ENCODE results near the gene STK38.
"Not testable (repeated sequence)": the region's sequence is repeated elsewhere in the genome, so short reads cannot be mapped to it uniquely, and the experiment has no call there.

Gene STK38

GRCh38 chr6:36517408-36517807 is 29.9 kb downstream of the STK38 start:
- DNase-seq, result no peak

GRCh38 chr6:36516988-36517387 is 30.3 kb downstream of the STK38 start:
- no peak for DNase-seq

GRCh38 chr6:36516559-36516958 is 30.7 kb downstream of the STK38 start:
- DNase-seq, result no peak

GRCh38 chr6:36515844-36516243 is 31.4 kb downstream of the STK38 start:
- no peak for DNase-seq

GRCh38 chr6:36514554-36515456 is 32.5 kb downstream of the STK38 start:
- DNase-seq, result no peak

GRCh38 chr6:36510365-36510764 is 36.9 kb downstream of the STK38 start:
- no peak for DNase-seq

GRCh38 chr6:36508532-36508931 is 38.7 kb downstream of the STK38 start:
- no peak for DNase-seq

- no peak for DNase-seq
Observed at GRCh38 chr6:36506611-36507010, 40.7 kb downstream of the STK38 start.

GRCh38 chr6:36505744-36506534 is 41.3 kb downstream of the STK38 start:
- peak; percentile 26 for DNase-seq

GRCh38 chr6:36504982-36505381 is 42.3 kb downstream of the STK38 start:
- DNase-seq, result no peak

- no peak for DNase-seq
Observed at GRCh38 chr6:36504181-36504580, 43.1 kb downstream of the STK38 start.

- no peak for DNase-seq
Observed at GRCh38 chr6:36501686-36502085, 45.6 kb downstream of the STK38 start.

GRCh38 chr6:36499918-36500317 is 47.4 kb downstream of the STK38 start:
- no peak for DNase-seq

- DNase-seq, result no peak
Observed at GRCh38 chr6:36495086-36495485, 52.2 kb downstream of the STK38 start.

GRCh38 chr6:36493859-36494258 is 53.4 kb downstream of the STK38 start:
- DNase-seq, result no peak

GRCh38 chr6:36493319-36493718 is 54.0 kb downstream of the STK38 start:
- DNase-seq, result no peak

- DNase-seq, result no peak
Observed at GRCh38 chr6:36492621-36493020, 54.7 kb downstream of the STK38 start.

GRCh38 chr6:36492092-36492491 is 55.2 kb downstream of the STK38 start:
- DNase-seq, result no peak

- DNase-seq, result no peak
Observed at GRCh38 chr6:36491378-36491965, 55.8 kb downstream of the STK38 start.

- no peak for DNase-seq
Observed at GRCh38 chr6:36489426-36489825, 57.9 kb downstream of the STK38 start.

GRCh38 chr6:36488221-36488620 is 59.1 kb downstream of the STK38 start:
- DNase-seq, result no peak

- no peak for DNase-seq
Observed at GRCh38 chr6:36487698-36488097, 59.6 kb downstream of the STK38 start.

GRCh38 chr6:36484736-36485135 is 62.5 kb downstream of the STK38 start:
- DNase-seq, result no peak

- not testable (repeated sequence) for DNase-seq
Observed at GRCh38 chr6:36483326-36483725, 64.0 kb downstream of the STK38 start.

Data from central memory CD4-positive, alpha-beta T cell (primary cell).